ENCODE measurements around the gene SUN3.
A peak's percentile ranks its signal among the peaks of the same experiment; 100 is the strongest.

The SUN3 gene

GRCh38 chr7:48028938-48029337 is at the start of gene SUN3:
Gene SUN3 (minus strand): TSS chr7:48029107. CDS start chr7:48028938, 169 bp downstream.
- DNase-seq, result no peak

GRCh38 chr7:48078470-48078869 is 49.6 kb upstream of the SUN3 start:
- no peak for DNase-seq

- no peak for DNase-seq
Measured at GRCh38 chr7:48077423-48077822, 48.5 kb upstream of the SUN3 start.

- no peak for DNase-seq
Measured at GRCh38 chr7:48074204-48074654, 45.3 kb upstream of the SUN3 start.

GRCh38 chr7:48067475-48067874 is 38.6 kb upstream of the SUN3 start:
- DNase-seq, result no peak

GRCh38 chr7:48063985-48064384 is 35.1 kb upstream of the SUN3 start:
- DNase-seq, result no peak

- no peak for DNase-seq
Measured at GRCh38 chr7:48059706-48060105, 30.8 kb upstream of the SUN3 start.

- peak; percentile 72 for DNase-seq
Measured at GRCh38 chr7:48058990-48059389, 30.1 kb upstream of the SUN3 start.

- no peak for DNase-seq
Measured at GRCh38 chr7:48053736-48054135, 24.8 kb upstream of the SUN3 start.

- DNase-seq, result no peak
Measured at GRCh38 chr7:48052748-48053147, 23.8 kb upstream of the SUN3 start.

GRCh38 chr7:48049850-48050249 is 20.9 kb upstream of the SUN3 start:
- DNase-seq, result peak; percentile 90

GRCh38 chr7:48048113-48048512 is 19.2 kb upstream of the SUN3 start:
- no peak for DNase-seq

- peak; percentile 73 for DNase-seq
Measured at GRCh38 chr7:48046458-48046857, 17.6 kb upstream of the SUN3 start.

- no peak for DNase-seq
Measured at GRCh38 chr7:48045195-48045765, 16.4 kb upstream of the SUN3 start.

GRCh38 chr7:48042636-48043035 is 13.7 kb upstream of the SUN3 start:
- DNase-seq, result no peak

- DNase-seq, result no peak
Measured at GRCh38 chr7:48042216-48042615, 13.3 kb upstream of the SUN3 start.

- no peak for DNase-seq
Measured at GRCh38 chr7:48041653-48041970, 12.7 kb upstream of the SUN3 start.

GRCh38 chr7:48040944-48041652 is 12.2 kb upstream of the SUN3 start:
- DNase-seq, result no peak

- no peak for DNase-seq
Measured at GRCh38 chr7:48038815-48039506, 10.1 kb upstream of the SUN3 start.

- no peak for DNase-seq
Measured at GRCh38 chr7:48035967-48036478, 7.1 kb upstream of the SUN3 start.

GRCh38 chr7:48035301-48035966 is 6.5 kb upstream of the SUN3 start, which contains the start of gene C7orf57:
Gene C7orf57 (plus strand): TSS chr7:48035543. CDS start chr7:48036309, 766 bp downstream.
- DNase-seq, result peak; percentile 87

- no peak for DNase-seq
Measured at GRCh38 chr7:48033922-48034321, 5.0 kb upstream of the SUN3 start.

GRCh38 chr7:48031111-48031510 is 2.2 kb upstream of the SUN3 start:
- no peak for DNase-seq

All from MV-4-11 (cell line).